PC-3 (cell line): ENCODE data around the gene KRTAP4-11. TPM values are rescaled to one million over a fixed set of nuclear protein-coding genes. Genes with fewer than 3 reads are reported as not detected.
"Not testable (repeated sequence)": the region's sequence is repeated elsewhere in the genome, so short reads cannot be mapped to it uniquely, and the experiment has no call there.

Experiments
- ATAC-seq: fragments of 200-7000 bp; cut with Tn5 transposase; 2 replicates; pipeline ENCODE4 v1.9.1; 2020; ENCODE audit warnings: mild to moderate bottlenecking, moderate library complexity
- BruUV-seq: library from RNA; stranded (reverse); fragments of 400-500 nt; replicated peaks from 2 replicates; lab custom pipeline; 2021; lab: Mats Ljungman, UMichigan
- CTCF ChIA-PET: fragments of 300-600 bp; sonication (Branson Sonifier 250); formaldehyde crosslinking; loops from one replicate; lab custom pipeline; 2022; ENCODE audit warnings: antibody characterized with exemption; lab: Charles Lee
- POLR2A ChIA-PET: fragments of 300-600 bp; sonication (Branson Sonifier 250); formaldehyde crosslinking; loops from one replicate; lab custom pipeline; 2022; ENCODE audit warnings: antibody characterized with exemption; ENCODE audit not compliant: unreplicated experiment; lab: Charles Lee
- DNase-seq: peaks from one replicate; pipeline ENCODE4 v3.0.0-alpha.2; 2015
- H2AFZ ChIP-seq: fragments of 300-600 bp; sonication (generic); 2 replicates; pipeline ENCODE4 v1.6.0; 2016; ENCODE audit warnings: antibody characterized with exemption, low read length
- H3F3A ChIP-seq: fragments of 300-600 bp; sonication (generic); one replicate; pipeline ENCODE4 v1.6.0; 2017; ENCODE audit warnings: antibody characterized with exemption, low read length, control low read depth, mild to moderate bottlenecking; ENCODE audit not compliant: unreplicated experiment
- H3K27ac ChIP-seq: fragments of 300-600 bp; sonication (generic); 2 replicates; pipeline ENCODE4 v1.5.1; 2016; ENCODE audit warnings: mild to moderate bottlenecking, low read length
- H3K27me3 ChIP-seq: fragments of 300-600 bp; sonication (generic); 2 replicates; pipeline ENCODE4 v1.6.1; 2016; ENCODE audit warnings: low read length, mixed read lengths
- H3K36me3 ChIP-seq: fragments of 300-600 bp; sonication (generic); 2 replicates; pipeline ENCODE4 v1.6.1; 2016; ENCODE audit warnings: low read depth, mixed run types, low read length, mixed read lengths
- H3K4me1 ChIP-seq: fragments of 300-600 bp; sonication (generic); 2 replicates; pipeline ENCODE4 v1.5.1; 2016; ENCODE audit warnings: low read length; ENCODE audit not compliant: insufficient read depth
- H3K4me2 ChIP-seq: fragments of 300-600 bp; sonication (generic); 2 replicates; pipeline ENCODE4 v1.6.0; 2016; ENCODE audit warnings: low read length
- H3K4me3 ChIP-seq: fragments of 300-600 bp; sonication (generic); 2 replicates; pipeline ENCODE4 v1.5.1; 2016; ENCODE audit warnings: mild to moderate bottlenecking, low read length, mixed read lengths
- H3K79me2 ChIP-seq: fragments of 300-600 bp; sonication (generic); 2 replicates; pipeline ENCODE4 v1.6.1; 2017; ENCODE audit warnings: low read length, mixed read lengths
- H3K9ac ChIP-seq: fragments of 300-600 bp; sonication (generic); 2 replicates; pipeline ENCODE4 v1.6.0; 2016; ENCODE audit warnings: mild to moderate bottlenecking, low read length
- H3K9me2 ChIP-seq: fragments of 300-600 bp; sonication (generic); replicated peaks from 2 replicates; pipeline ENCODE4 v1.6.1; 2016; ENCODE audit warnings: mixed run types, low read length, mixed read lengths
- H3K9me3 ChIP-seq: fragments of 300-600 bp; sonication (generic); 2 replicates; pipeline ENCODE4 v1.6.1; 2016; ENCODE audit warnings: low read length, mixed read lengths
- H4K20me1 ChIP-seq: fragments of 300-600 bp; sonication (generic); 2 replicates; pipeline ENCODE4 v1.6.1; 2016; ENCODE audit warnings: low read length, mixed read lengths
- CTCF ChIP-seq: fragments of 300-600 bp; sonication (generic); conservative IDR thresholded peaks from 2 replicates; pipeline ENCODE4 v1.5.1; 2017; ENCODE audit warnings: antibody characterized with exemption, low read depth, mild to moderate bottlenecking, low read length
- EZH2 ChIP-seq: fragments of 300-600 bp; sonication (generic); IDR thresholded peaks from one replicate; pipeline ENCODE4 v1.6.1; 2017; ENCODE audit warnings: antibody characterized with exemption, mild to moderate bottlenecking, low read length; ENCODE audit not compliant: unreplicated experiment
- EZH2phosphoT487 ChIP-seq: fragments of 300-600 bp; sonication (generic); IDR thresholded peaks from 2 replicates; pipeline ENCODE4 v1.6.1; 2018; ENCODE audit warnings: mild to moderate bottlenecking, antibody characterized with exemption, low read length, borderline replicate concordance
- intact Hi-C: fragments of 100-400 bp; cut with micrococcal nuclease; formaldehyde crosslinking; loops from 2 replicates; pipeline ENCODE4 v1.9.0; 2023
- total RNA-seq: library from RNA; depleted of rRNA; stranded (reverse); fragments of >200 nt; gene quantifications from 2 replicates; pipeline ENCODE4 v1.2.3, GENCODE V29; 2014

The KRTAP4-11 gene
- total RNA-seq, 1 experiment from 2014 or later: not detected

GRCh38 chr17:41084100-41084856, 33.9 kb downstream of the KRTAP4-11 start, which contains the start of gene KRTAP4-7:
TSS of gene KRTAP4-7 (plus strand) at chr17:41084150. CDS start at chr17:41084207, 57 bp downstream.
- POLR2A ChIA-PET, ATAC-seq, H3K27me3 ChIP-seq, H4K20me1 ChIP-seq, CTCF ChIA-PET, H3K9me3 ChIP-seq, H2AFZ ChIP-seq, H3K9me2 ChIP-seq, intact Hi-C loops, H3K36me3 ChIP-seq, H3K9ac ChIP-seq, H3K4me3 ChIP-seq, DNase-seq, H3F3A ChIP-seq, H3K79me2 ChIP-seq, BruUV-seq: not testable (repeated sequence)
- Histone ChIP-seq H3K27ac (peak within 1 kb of the TSS; percentile 81), H3K4me1 (peaks cover 14% of the 10 kb centered on the region), H3K4me2 (peak within 1 kb of the TSS; percentile 49)

GRCh38 chr17:41083427-41083826, 34.7 kb downstream of the KRTAP4-11 start:
- H3K4me2 ChIP-seq, H3K27me3 ChIP-seq, intact Hi-C loops, H3K4me3 ChIP-seq, BruUV-seq, H3K9me3 ChIP-seq, H3K9ac ChIP-seq, H3F3A ChIP-seq, H3K36me3 ChIP-seq, H4K20me1 ChIP-seq, H3K79me2 ChIP-seq, CTCF ChIA-PET, H3K9me2 ChIP-seq, POLR2A ChIA-PET, H2AFZ ChIP-seq: not testable (repeated sequence)
- H3K4me1 ChIP-seq: peaks cover 14% of the 10 kb centered on the region
- peak; percentile 52 for DNase-seq
- ATAC-seq: peak; percentile 90
- peak overlapping the region; percentile 40 for H3K27ac ChIP-seq

- POLR2A ChIA-PET: no interaction called here
- H3K27me3 ChIP-seq: no peaks in the 10 kb centered on the region
- H2AFZ ChIP-seq: no peak overlapping the region
- peak; percentile 59 for ATAC-seq
- peaks cover 4% of the 10 kb centered on the region for H3F3A ChIP-seq
- CTCF ChIA-PET: no interaction called here
- BruUV-seq: no TSS peak
- intact Hi-C loops: no loop called here
- H3K9ac ChIP-seq: no peak overlapping the region
- H3K9me3 ChIP-seq: no peaks in the 10 kb centered on the region
- H3K4me3 ChIP-seq: no peak overlapping the region
- H3K79me2 ChIP-seq: no peaks in the 10 kb centered on the region
- H4K20me1 ChIP-seq: no peaks in the 10 kb centered on the region
- no peaks in the 10 kb centered on the region for H3K36me3 ChIP-seq
- H3K4me2 ChIP-seq: peak overlapping the region; percentile 49
- no peaks in the 10 kb centered on the region for H3K9me2 ChIP-seq
- DNase-seq: peak; percentile 91
- peaks cover 14% of the 10 kb centered on the region for H3K4me1 ChIP-seq
- no peak for TF ChIP-seq EZH2
- no peak for TF ChIP-seq CTCF
- no peak for TF ChIP-seq EZH2phosphoT487
- peak overlapping the region; percentile 81 for H3K27ac ChIP-seq
Measured at GRCh38 chr17:41082626-41083025, 35.5 kb downstream of the KRTAP4-11 start.
